GM19463 (cell line): Measurements from ENCODE around the gene TSPY9.
"Not testable (repeated sequence)": the region's sequence is repeated elsewhere in the genome, so short reads cannot be mapped to it uniquely, and the experiment has no call there.

Experiments
- ATAC-seq: cut with Tn5 transposase; IDR thresholded peaks from one replicate; pipeline ENCODE4 v1.9.1; 2021; ENCODE audit warnings: mild to moderate bottlenecking, moderate library complexity; ENCODE audit not compliant: unreplicated experiment

Gene TSPY9, protein sequence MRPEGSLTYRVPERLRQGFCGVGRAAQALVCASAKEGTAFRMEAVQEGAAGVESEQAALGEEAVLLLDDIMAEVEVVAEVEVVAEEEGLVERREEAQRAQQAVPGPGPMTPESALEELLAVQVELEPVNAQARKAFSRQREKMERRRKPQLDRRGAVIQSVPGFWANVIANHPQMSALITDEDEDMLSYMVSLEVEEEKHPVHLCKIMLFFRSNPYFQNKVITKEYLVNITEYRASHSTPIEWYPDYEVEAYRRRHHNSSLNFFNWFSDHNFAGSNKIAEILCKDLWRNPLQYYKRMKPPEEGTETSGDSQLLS

DNA sequence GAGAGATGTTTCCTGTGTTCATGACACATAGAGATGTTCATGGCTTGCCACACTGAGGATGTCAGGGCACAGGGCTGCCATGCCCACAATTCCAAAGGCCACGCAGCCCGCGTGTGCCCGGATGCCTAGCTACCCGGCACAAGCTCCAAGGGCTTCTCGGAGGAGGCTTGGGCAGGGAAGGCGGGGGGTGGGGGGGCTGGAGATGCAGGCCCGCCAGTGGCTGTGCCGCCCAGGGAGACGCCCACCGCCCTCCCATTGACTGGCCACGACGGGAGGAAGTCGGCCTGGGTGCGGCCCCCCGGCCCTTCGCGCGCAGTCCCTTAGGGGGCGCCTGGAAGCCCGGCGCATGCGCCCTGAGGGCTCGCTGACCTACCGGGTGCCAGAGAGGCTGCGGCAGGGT lies at the start of gene TSPY9:
Gene TSPY9, plus strand, starts transcription at position 301 of the 400 bp plus-strand sequence. Its CDS starts 46 bp downstream, at position 347.
- not testable (repeated sequence) for ATAC-seq

DNA sequence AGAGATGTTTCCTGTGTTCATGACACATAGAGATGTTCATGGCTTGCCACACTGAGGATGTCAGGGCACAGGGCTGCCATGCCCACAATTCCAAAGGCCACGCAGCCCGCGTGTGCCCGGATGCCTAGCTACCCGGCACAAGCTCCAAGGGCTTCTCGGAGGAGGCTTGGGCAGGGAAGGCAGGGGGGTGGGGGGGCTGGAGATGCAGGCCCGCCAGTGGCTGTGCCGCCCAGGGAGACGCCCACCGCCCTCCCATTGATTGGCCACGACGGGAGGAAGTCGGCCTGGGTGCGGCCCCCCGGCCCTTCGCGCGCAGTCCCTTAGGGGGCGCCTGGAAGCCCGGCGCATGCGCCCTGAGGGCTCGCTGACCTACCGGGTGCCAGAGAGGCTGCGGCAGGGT lies 20.4 kb upstream of the TSPY9 start, which contains the start of gene TSPY1:
Gene TSPY1, plus strand, starts transcription at position 301 of the 400 bp plus-strand sequence. Its CDS starts 46 bp downstream, at position 347.
- ATAC-seq: not testable (repeated sequence)

DNA sequence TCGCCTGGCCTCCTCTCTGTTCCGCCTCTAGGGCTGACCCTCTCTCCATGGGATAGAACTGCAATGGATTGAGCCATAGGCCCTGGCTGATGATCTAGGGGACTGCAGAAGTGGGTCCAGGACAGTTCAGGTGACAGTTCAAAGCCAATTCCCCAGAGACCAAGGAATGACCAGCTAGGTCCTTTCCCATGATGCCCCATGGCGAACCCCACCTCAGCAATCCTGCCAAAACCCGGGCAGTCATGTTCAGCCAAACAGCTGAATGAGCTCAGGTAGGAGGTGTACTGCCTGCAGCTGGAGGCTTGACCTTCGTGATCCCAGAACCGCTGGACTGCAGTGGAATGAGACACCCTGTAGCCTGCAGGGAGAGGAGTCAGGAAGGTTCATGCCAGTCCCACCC lies 17.3 kb downstream of the TSPY9 start:
- not testable (repeated sequence) for ATAC-seq

DNA sequence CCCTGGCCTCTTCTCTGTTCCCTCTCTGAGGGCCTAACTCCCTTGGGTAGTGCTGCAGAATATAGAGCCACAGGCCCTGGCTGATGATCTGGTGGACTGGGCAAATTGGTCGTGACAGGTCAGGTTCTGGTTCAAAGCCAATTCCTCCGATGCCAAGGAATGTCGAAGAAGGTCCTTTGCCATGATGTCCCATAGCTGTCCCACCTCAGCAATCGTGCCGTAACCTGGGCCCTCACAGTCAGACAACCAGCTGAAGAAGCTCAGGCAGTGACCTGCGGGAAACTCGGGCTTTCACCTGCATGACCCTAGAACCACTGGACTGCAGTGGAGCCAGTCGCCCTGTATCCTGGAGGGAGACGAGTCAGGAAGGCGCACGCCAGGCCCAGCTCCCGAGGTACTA lies 29.2 kb downstream of the TSPY9 start:
- ATAC-seq: not testable (repeated sequence)

DNA sequence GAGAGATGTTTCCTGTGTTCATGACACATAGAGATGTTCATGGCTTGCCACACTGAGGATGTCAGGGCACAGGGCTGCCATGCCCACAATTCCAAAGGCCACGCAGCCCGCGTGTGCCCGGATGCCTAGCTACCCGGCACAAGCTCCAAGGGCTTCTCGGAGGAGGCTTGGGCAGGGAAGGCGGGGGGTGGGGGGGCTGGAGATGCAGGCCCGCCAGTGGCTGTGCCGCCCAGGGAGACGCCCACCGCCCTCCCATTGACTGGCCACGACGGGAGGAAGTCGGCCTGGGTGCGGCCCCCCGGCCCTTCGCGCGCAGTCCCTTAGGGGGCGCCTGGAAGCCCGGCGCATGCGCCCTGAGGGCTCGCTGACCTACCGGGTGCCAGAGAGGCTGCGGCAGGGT lies 40.5 kb downstream of the TSPY9 start, which contains the start of gene TSPY10:
Gene TSPY10, plus strand, starts transcription at position 301 of the 400 bp plus-strand sequence. Its CDS starts 46 bp downstream, at position 347.
- ATAC-seq: not testable (repeated sequence)
